ENCODE results near the gene RERE. TPM values are rescaled to one million over a fixed set of nuclear protein-coding genes. Genes with fewer than 3 reads are reported as not detected.

Gene RERE
- total and polyA plus RNA-seq, 2 experiments from 2014 or later, result 39.8 to 62.8 TPM

DNA sequence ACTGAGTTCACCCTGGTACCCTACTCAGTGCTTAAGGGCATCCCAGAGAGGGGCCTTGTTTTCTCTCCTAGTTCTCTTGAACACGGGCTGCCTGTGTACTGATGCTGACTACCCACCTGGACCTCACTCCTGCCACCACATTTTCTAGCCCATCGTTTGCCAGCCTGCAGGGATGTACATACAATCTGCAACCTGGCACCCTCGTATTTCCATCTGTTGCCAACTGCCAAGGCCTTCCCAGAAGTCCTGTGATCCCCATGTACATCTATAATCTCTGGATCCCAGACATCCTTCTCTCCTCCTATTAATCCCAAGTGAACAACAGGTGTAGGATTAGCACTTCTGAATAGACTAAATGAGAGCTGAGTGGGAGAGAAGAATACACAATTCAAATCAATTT, 287.5 kb downstream of the RERE start:
- no peak for DNase-seq (ENCODE audit: low spot score)
- peaks cover 42% of the 10 kb centered on the region for H3K79me2 ChIP-seq
- TF ChIP-seq EZH2 (IDR thresholded peaks at IDR 0.05; ENCODE audit: borderline replicate concordance), result no peak
- TF ChIP-seq, protein P1, sequence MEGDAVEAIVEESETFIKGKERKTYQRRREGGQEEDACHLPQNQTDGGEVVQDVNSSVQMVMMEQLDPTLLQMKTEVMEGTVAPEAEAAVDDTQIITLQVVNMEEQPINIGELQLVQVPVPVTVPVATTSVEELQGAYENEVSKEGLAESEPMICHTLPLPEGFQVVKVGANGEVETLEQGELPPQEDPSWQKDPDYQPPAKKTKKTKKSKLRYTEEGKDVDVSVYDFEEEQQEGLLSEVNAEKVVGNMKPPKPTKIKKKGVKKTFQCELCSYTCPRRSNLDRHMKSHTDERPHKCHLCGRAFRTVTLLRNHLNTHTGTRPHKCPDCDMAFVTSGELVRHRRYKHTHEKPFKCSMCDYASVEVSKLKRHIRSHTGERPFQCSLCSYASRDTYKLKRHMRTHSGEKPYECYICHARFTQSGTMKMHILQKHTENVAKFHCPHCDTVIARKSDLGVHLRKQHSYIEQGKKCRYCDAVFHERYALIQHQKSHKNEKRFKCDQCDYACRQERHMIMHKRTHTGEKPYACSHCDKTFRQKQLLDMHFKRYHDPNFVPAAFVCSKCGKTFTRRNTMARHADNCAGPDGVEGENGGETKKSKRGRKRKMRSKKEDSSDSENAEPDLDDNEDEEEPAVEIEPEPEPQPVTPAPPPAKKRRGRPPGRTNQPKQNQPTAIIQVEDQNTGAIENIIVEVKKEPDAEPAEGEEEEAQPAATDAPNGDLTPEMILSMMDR (IDR thresholded peaks at IDR 0.05; ENCODE audit: poor library complexity), result no peak

DNA sequence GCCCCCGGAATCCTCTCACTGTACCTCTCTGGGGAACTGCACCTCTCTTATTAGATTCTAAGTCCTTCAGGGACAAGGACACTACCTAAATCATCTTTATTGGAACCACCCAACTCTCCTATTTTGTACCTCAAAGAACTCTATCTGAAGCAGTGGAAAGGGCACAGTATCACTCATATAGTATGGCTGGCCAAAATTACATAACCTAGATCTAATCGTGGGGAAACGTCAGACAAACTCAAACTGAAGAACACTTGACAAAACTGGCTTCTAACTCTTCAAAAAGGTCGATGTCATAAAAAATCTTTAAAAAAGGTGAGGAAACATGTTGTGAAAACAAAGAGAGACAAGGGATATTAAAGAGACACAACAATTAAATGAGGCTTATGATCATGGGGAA, 289.5 kb downstream of the RERE start:
- Histone ChIP-seq H3K27ac (no peak overlapping the region), H4K20me1 (ENCODE audit: insufficient read depth, poor library complexity, severe bottlenecking) (no peaks in the 10 kb centered on the region), H3K36me3 (replicated peaks; ENCODE audit: insufficient read depth, low read depth) (no peaks in the 10 kb centered on the region), H3K79me2 (peaks cover 51% of the 10 kb centered on the region), H3K4me2 (no peak overlapping the region), H2AFZ (no peak overlapping the region), H3K27me3 (no peaks in the 10 kb centered on the region), H3K4me1 (ENCODE audit: insufficient read depth) (peaks cover 20% of the 10 kb centered on the region), H3K9me3 (ENCODE audit: low read depth) (no peaks in the 10 kb centered on the region), H3K4me3 (no peak overlapping the region), H3K9me2 (replicated peaks; ENCODE audit: insufficient read depth) (no peaks in the 10 kb centered on the region)
- no peak for DNase-seq (ENCODE audit: low spot score)
- WGBS (ENCODE audit: low lambda C conversion rate, missing lambda C conversion rate), result 90% methylated on average over 4 of the region's 4 CpGs
- TF ChIP-seq, protein P1 (IDR thresholded peaks at IDR 0.05; ENCODE audit: poor library complexity), result no peak
- TF ChIP-seq EZH2 (IDR thresholded peaks at IDR 0.05; ENCODE audit: borderline replicate concordance), result no peak

More for the DNA sequence above, 287.5 kb downstream of the RERE start:
- peaks cover 12% of the 10 kb centered on the region for H3K4me1 ChIP-seq (ENCODE audit: insufficient read depth)
- peaks cover 3% of the 10 kb centered on the region for H4K20me1 ChIP-seq (ENCODE audit: insufficient read depth, poor library complexity, severe bottlenecking)
- no peaks in the 10 kb centered on the region for H3K9me3 ChIP-seq (ENCODE audit: low read depth)
- H3K4me2 ChIP-seq, result no peak overlapping the region
- H3K9me2 ChIP-seq (replicated peaks; ENCODE audit: insufficient read depth), result no peaks in the 10 kb centered on the region
- no peak overlapping the region for H3K4me3 ChIP-seq
- 94% methylated on average over 3 of the region's 3 CpGs for WGBS (ENCODE audit: low lambda C conversion rate, missing lambda C conversion rate)
- H2AFZ ChIP-seq, result no peak overlapping the region
- H3K27ac ChIP-seq, result no peak overlapping the region
- H3K36me3 ChIP-seq (replicated peaks; ENCODE audit: insufficient read depth, low read depth), result no peaks in the 10 kb centered on the region
- H3K27me3 ChIP-seq, result no peaks in the 10 kb centered on the region

- peaks cover 56% of the 10 kb centered on the region for H3K79me2 ChIP-seq
- no peaks in the 10 kb centered on the region for H3K27me3 ChIP-seq
- H3K27ac ChIP-seq, result peak overlapping the region; percentile 91
- no peaks in the 10 kb centered on the region for H3K36me3 ChIP-seq (replicated peaks; ENCODE audit: insufficient read depth, low read depth)
- no peaks in the 10 kb centered on the region for H3K9me3 ChIP-seq (ENCODE audit: low read depth)
- no peaks in the 10 kb centered on the region for H4K20me1 ChIP-seq (ENCODE audit: insufficient read depth, poor library complexity, severe bottlenecking)
- H2AFZ ChIP-seq, result peak overlapping the region; percentile 8
- peaks cover 26% of the 10 kb centered on the region for H3K4me1 ChIP-seq (ENCODE audit: insufficient read depth)
- H3K4me2 ChIP-seq, result peak overlapping the region; percentile 82
- peak overlapping the region; percentile 26 for H3K4me3 ChIP-seq
- peak; percentile 92 for DNase-seq (ENCODE audit: low spot score)
- TF ChIP-seq EZH2 (IDR thresholded peaks at IDR 0.05; ENCODE audit: borderline replicate concordance), result no peak
- no peak for TF ChIP-seq EZH2phosphoT487 (IDR thresholded peaks at IDR 0.05; ENCODE audit: low read depth, severe bottlenecking, unreplicated experiment)
- TF ChIP-seq, protein P1 (IDR thresholded peaks at IDR 0.05; ENCODE audit: poor library complexity), result no peak
- H3K9me2 ChIP-seq (replicated peaks; ENCODE audit: insufficient read depth), result no peaks in the 10 kb centered on the region
- 12% methylated on average over 11 of the region's 11 CpGs for WGBS (ENCODE audit: low lambda C conversion rate, missing lambda C conversion rate)
Observed at GRCh38 chr1:8525558-8526275, 291.7 kb downstream of the RERE start.

Measured in hepatocyte (in vitro differentiated cells).